GM19193 (cell line): ENCODE results near the gene PPP1R15A.

Experiments
- POLR2A ChIP-seq: IDR thresholded peaks from 4 replicates; pipeline ENCODE4 v1.6.1; 2011; ENCODE audit not compliant: insufficient read depth, insufficient read length; ENCODE audit errors: extremely low read depth

The PPP1R15A gene

GRCh38 chr19:48852292-48852691 is 19.9 kb upstream of the PPP1R15A start:
- no peak for TF ChIP-seq POLR2A

- TF ChIP-seq POLR2A, result no peak
These were observed 18.7 kb upstream of the PPP1R15A start for GRCh38 chr19:48853483-48853882.

- no peak for TF ChIP-seq POLR2A
These were observed 18.1 kb upstream of the PPP1R15A start for GRCh38 chr19:48854103-48854502.

- no peak for TF ChIP-seq POLR2A
These were observed 15.3 kb upstream of the PPP1R15A start for GRCh38 chr19:48856921-48857320.

GRCh38 chr19:48858984-48859710 is 13.1 kb upstream of the PPP1R15A start:
- no peak for TF ChIP-seq POLR2A

- TF ChIP-seq POLR2A, result no peak
These were observed 12.3 kb upstream of the PPP1R15A start for GRCh38 chr19:48859711-48860572.

- TF ChIP-seq POLR2A, result no peak
These were observed 10.9 kb upstream of the PPP1R15A start for GRCh38 chr19:48861313-48861712.

- TF ChIP-seq POLR2A, result no peak
These were observed 9.4 kb upstream of the PPP1R15A start for GRCh38 chr19:48862827-48863226.

GRCh38 chr19:48866692-48867091 is 5.5 kb upstream of the PPP1R15A start:
- TF ChIP-seq POLR2A, result no peak

- no peak for TF ChIP-seq POLR2A
These were observed 5.0 kb upstream of the PPP1R15A start for GRCh38 chr19:48867123-48867745.

- no peak for TF ChIP-seq POLR2A
These were observed 4.5 kb upstream of the PPP1R15A start for GRCh38 chr19:48867746-48868113.

- TF ChIP-seq POLR2A, result no peak
These were observed 3.9 kb upstream of the PPP1R15A start, which contains the start of gene PLEKHA4 for GRCh38 chr19:48868114-48868886. TSS of gene PLEKHA4 (minus strand) at chr19:48868617. CDS start at chr19:48867620, 997 bp downstream.

- TF ChIP-seq POLR2A, result no peak
These were observed 2.2 kb upstream of the PPP1R15A start for GRCh38 chr19:48870048-48870447.

- TF ChIP-seq POLR2A, result no peak
These were observed 759 bp downstream of the PPP1R15A start for GRCh38 chr19:48872884-48873475.
